Measurements from ENCODE around the gene SRP68. TPM values are rescaled to one million over a fixed set of nuclear protein-coding genes. Genes with fewer than 3 reads are reported as not detected.

The SRP68 gene
- 58.7 and 60.0 TPM in 2 replicates for total RNA-seq (2014; rRNA removed; shearing (Covaris generic))

DNA sequence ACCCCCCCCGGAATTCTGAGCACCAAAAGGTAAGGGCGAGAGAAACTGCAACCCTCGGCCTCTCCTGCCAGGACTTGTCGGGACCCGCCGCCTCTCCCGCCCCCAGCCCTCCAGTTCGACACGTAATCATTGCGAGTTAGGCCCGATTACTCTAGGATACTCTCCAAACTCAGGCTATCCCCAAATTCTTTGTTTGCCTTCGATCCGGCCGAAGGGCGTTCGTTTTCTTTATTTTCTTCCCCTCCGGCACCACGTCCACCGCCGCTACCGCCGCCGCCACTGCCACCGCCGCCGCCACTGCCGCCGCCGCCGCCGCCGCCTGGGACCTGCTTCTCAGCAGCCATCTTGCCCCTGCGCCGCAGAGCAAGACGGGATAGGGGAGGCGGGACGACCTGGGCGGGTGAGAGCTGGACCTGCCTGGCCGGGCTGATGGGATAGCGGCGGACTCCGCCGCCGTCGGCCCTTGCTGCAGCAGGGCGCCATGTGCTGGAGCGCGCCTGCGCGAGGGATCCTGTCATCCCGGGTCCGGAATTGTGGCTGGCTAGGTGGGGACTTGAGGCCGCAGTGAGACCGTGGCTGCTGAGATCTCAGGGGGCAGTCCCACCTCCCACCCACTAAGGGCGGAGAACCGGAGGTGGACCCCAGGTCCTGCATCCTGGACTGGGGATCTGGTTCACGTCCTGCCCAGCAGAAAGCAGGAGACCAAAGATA lies at the start of gene SRP68:
SRP68 (minus strand) TSS at position 370 of the 711 bp plus-strand sequence; CDS start at position 344, 26 bp downstream.
- Histone ChIP-seq H3K27me3 (no peaks in the 10 kb centered on the region), H3K4me3 (peak within 1 kb of the TSS; percentile 73), H3K36me3 (peaks cover 24% of the 10 kb centered on the region), H3K9me3 (replicated peaks) (no peaks in the 10 kb centered on the region), H3K4me1 (peaks cover 6% of the 10 kb centered on the region), H3K27ac (peak within 1 kb of the TSS; percentile 47)
- peak; percentile 98 for DNase-seq

DNA sequence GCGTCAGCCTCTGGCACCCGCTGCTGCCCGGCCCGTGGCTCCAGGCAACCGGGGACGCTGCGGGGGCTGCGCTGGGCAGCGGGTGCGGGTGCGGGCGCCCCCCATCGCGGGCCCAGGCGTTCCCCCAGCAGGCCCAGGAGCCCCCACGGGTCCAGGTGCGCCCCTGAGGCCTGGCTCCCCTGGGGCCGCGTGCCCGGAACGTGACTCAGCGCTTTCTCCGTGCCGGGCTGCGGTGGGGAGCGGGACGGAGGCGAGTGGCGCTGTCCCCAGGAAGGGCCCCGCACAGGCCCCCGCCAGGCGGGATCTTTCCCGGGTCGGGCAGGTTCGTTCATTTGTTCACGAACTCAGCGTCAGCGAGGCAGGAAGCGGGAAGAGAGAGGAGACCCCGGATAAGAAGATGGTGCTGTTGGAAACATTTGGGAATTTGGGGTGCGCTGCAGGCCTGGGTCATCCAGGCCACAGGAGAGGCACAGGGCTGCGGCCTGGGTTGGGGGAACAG lies 49.7 kb upstream of the SRP68 start:
- peaks cover 2% of the 10 kb centered on the region; the same call in 1 of the 2 replicates for H3K27me3 ChIP-seq
- H3K27ac ChIP-seq: no peak overlapping the region
- no peaks in the 10 kb centered on the region for H3K9me3 ChIP-seq (replicated peaks)
- peaks cover 10% of the 10 kb centered on the region; the same call in 1 of the 2 replicates for H3K4me1 ChIP-seq
- DNase-seq: no peak
- H3K36me3 ChIP-seq: no peaks in the 10 kb centered on the region
- no peak overlapping the region for H3K4me3 ChIP-seq

DNA sequence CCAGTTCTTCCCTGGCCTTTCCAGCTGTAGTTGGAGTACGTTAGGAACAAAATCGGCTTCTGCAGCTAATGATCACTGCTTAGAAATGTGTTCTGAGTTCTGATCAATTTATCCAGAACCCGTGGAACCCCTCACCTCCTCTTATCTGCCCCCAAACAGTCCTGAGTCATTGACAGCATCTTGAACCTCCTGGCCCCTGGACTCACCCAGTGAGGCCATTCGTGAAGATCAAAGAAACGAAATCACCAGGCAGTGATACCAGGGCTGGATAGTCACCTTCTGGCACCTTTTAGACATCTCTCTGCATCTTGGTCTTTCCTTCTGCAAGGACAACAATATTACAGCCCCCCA lies 48.3 kb upstream of the SRP68 start:
- Histone ChIP-seq H3K4me1 (peaks cover 10% of the 10 kb centered on the region; the same call in 1 of the 2 replicates), H3K27ac (no peak overlapping the region), H3K4me3 (no peak overlapping the region), H3K27me3 (peaks cover 2% of the 10 kb centered on the region; the same call in 1 of the 2 replicates), H3K36me3 (no peaks in the 10 kb centered on the region), H3K9me3 (replicated peaks) (no peaks in the 10 kb centered on the region)
- DNase-seq: no peak

DNA sequence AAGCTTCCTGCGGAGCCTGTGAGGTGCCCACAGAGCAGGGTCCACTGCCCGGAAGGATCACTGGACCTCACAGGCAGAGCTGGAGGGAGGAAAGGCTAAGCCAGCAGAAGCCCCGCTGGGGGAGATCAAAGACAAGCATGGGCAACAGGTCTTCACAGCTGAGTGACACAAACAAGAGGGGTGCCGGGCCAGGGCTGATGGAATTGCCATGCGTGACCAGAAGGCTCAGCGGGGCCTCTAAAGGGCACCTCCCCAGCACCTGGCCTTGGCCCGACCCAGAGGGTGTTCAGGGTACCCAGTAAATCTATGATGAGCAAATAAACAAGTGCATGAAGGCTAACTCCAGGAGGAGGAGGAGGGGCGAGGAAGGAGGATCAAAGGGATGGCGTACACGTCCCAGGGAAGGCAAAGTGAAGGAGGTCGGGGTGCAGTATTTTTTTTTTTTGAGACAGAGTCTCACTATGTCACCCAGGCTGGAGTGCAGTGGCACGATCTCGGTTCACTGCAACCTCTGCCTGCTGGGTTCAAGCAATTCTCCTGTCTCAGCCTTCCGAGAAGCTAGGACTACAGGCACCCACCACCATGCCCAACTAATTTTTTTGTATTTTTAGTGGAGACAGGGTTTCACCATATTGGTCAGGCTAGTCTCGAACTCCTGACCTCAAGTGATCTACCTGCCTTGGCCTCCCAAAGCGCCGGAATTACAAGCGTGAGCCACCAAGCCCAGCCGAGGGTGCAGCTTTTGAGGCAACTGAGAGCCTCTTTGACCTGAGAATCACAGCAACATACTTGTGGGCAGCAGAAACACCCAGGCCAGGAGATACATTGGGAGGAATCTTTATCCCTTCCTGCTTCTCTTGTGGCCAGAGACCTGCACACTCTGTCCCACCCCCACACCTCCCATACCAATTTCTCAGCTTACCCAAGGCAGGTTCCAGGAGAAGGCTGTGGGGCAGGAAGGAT lies 47.4 kb upstream of the SRP68 start:
- H3K9me3 ChIP-seq (replicated peaks): no peaks in the 10 kb centered on the region
- H3K27me3 ChIP-seq: peaks cover 2% of the 10 kb centered on the region; the same call in 1 of the 2 replicates
- peak; percentile 65 to 66 for DNase-seq
- H3K36me3 ChIP-seq: no peaks in the 10 kb centered on the region
- H3K27ac ChIP-seq: no peak overlapping the region
- no peak overlapping the region for H3K4me3 ChIP-seq
- H3K4me1 ChIP-seq: peaks cover 10% of the 10 kb centered on the region; the same call in 1 of the 2 replicates

- no peaks in the 10 kb centered on the region for H3K9me3 ChIP-seq (replicated peaks)
- no peak for DNase-seq
Measured at GRCh38 chr17:76115138-76115754, 42.9 kb upstream of the SRP68 start.

GRCh38 chr17:76111956-76112355 lies 39.6 kb upstream of the SRP68 start:
- Histone ChIP-seq H3K4me1 (peaks cover 6% of the 10 kb centered on the region), H3K27ac (no peak overlapping the region), H3K36me3 (no peaks in the 10 kb centered on the region), H3K27me3 (no peaks in the 10 kb centered on the region), H3K4me3 (no peak overlapping the region), H3K9me3 (replicated peaks) (no peaks in the 10 kb centered on the region)
- no peak for DNase-seq

More at GRCh38 chr17:76115138-76115754, 42.9 kb upstream of the SRP68 start:
- Histone ChIP-seq H3K4me3 (no peak overlapping the region), H3K27me3 (0 out of 2 replicates have a peak, but pooled peaks cover under 1% of the 10 kb centered on the region), H3K36me3 (no peaks in the 10 kb centered on the region), H3K4me1 (peaks cover 9% of the 10 kb centered on the region; the same call in 1 of the 2 replicates), H3K27ac (no peak overlapping the region)

DNA sequence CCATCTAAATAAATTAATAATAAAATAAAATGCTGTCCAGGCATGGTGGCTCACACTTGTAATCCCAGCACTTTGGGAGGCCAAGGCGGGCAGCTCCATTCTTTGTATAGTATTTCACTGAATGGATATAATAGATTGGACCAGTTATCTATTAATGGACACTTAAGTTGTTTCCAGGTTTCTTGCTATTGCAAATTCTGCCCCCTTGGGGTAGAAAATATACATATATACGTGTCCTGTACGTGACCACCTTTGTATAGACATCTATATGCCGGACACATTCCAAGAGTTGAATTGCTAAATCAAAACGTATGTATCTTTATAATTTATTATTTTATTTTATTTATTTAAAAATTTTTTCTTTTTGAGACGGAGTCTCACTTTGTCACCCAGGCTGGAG lies 35.2 kb upstream of the SRP68 start:
- DNase-seq: peak in 1 of 2 experiments; percentile 51
- Histone ChIP-seq H3K27ac (no peak overlapping the region; the same call in 1 of the 2 replicates), H3K4me1 (peaks cover 25% of the 10 kb centered on the region)

GRCh38 chr17:76106703-76107102 lies 34.4 kb upstream of the SRP68 start:
- no peaks in the 10 kb centered on the region for H3K9me3 ChIP-seq (replicated peaks)
- no peaks in the 10 kb centered on the region for H3K27me3 ChIP-seq
- no peak overlapping the region for H3K4me3 ChIP-seq
- peak in 1 of 2 experiments; percentile 45 for DNase-seq
- peaks cover 25% of the 10 kb centered on the region for H3K4me1 ChIP-seq
- no peaks in the 10 kb centered on the region for H3K36me3 ChIP-seq
- peak overlapping the region; percentile 68 for H3K27ac ChIP-seq

More for the DNA sequence above, 35.2 kb upstream of the SRP68 start:
- H3K4me3 ChIP-seq: no peak overlapping the region
- no peaks in the 10 kb centered on the region for H3K27me3 ChIP-seq
- H3K9me3 ChIP-seq (replicated peaks): no peaks in the 10 kb centered on the region
- no peaks in the 10 kb centered on the region for H3K36me3 ChIP-seq

DNA sequence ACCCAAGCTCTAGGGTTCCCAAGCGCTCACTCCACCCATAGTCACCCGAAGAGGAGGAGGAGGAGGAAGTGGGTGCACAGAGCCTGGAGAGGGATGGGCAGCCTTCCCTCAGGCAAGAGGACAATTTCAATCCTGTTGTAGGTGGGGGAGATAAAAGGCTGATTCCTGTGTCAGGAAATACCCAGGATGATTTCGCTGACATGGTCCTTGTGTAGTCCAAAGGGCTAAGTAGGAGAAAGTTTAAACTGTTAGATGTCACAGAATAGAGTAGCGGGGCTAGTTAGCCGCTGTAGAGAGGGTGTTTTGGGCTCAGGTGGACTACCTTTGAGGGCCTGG lies 32.5 kb upstream of the SRP68 start:
- no peak for DNase-seq
- H3K4me1 ChIP-seq: peaks cover 25% of the 10 kb centered on the region
- peaks cover 14% of the 10 kb centered on the region for H3K36me3 ChIP-seq
- no peak overlapping the region for H3K27ac ChIP-seq
- no peaks in the 10 kb centered on the region for H3K27me3 ChIP-seq
- H3K9me3 ChIP-seq (replicated peaks): no peaks in the 10 kb centered on the region
- no peak overlapping the region for H3K4me3 ChIP-seq

- Histone ChIP-seq H3K27me3 (no peaks in the 10 kb centered on the region), H3K36me3 (peaks cover 19% of the 10 kb centered on the region), H3K27ac (peak overlapping the region; percentile 65), H3K9me3 (replicated peaks) (no peaks in the 10 kb centered on the region), H3K4me1 (peaks cover 25% of the 10 kb centered on the region), H3K4me3 (peak overlapping the region; percentile 66)
- DNase-seq: no peak
Measured at GRCh38 chr17:76104140-76104895, 32.0 kb upstream of the SRP68 start.

DNA sequence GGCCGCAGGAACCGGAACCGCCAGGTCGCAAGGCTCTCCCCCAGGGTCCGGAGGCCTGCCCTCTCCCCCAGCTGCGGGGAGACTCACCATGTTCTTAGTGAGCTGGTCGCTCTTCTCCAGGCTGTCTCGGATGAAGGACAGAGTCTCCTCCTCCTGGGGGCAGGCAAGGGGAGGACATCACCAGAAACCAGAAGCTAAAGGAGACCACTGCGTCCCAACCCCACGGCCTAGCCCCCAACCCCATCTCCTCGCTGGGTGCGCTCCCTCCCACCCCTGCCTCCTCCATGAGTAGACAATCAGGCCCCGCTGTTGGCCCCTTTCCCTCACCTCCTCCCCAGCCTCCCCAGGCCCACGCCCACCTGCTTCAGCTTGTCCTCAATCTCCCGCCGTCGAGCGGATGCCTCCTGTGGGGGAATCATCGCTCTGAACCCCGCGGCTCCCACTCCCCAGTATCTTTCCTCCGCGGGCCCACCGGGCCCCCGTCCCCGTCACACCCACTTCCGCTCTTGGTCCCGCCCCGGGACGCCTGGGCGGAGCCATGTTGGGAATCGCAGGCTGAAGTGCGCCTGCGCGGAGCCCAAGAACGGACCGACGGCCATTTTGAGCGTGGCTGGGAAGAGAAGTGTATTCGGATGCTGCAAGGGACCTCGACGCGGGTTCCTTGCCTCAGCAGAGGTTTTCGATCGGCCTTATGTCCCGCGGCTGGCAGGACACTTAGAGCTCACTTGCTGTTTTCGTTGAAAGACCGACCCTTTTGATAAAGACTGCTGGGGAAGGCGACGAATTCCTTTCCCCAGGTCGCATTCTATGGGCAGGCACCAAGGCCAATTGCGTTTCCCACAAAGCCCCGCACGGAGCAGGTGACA lies 31.2 kb upstream of the SRP68 start, which contains the start of gene EXOC7:
EXOC7 (minus strand) TSS at position 514 of the 866 bp plus-strand sequence; CDS start at position 419, 95 bp downstream.
- no peaks in the 10 kb centered on the region for H3K27me3 ChIP-seq
- peak within 1 kb of the TSS; percentile 65 for H3K27ac ChIP-seq
- H3K9me3 ChIP-seq (replicated peaks): no peaks in the 10 kb centered on the region
- DNase-seq: peak; percentile 95 to 99
- H3K36me3 ChIP-seq: peaks cover 26% of the 10 kb centered on the region
- peak within 1 kb of the TSS; percentile 66 for H3K4me3 ChIP-seq
- H3K4me1 ChIP-seq: peaks cover 25% of the 10 kb centered on the region

DNA sequence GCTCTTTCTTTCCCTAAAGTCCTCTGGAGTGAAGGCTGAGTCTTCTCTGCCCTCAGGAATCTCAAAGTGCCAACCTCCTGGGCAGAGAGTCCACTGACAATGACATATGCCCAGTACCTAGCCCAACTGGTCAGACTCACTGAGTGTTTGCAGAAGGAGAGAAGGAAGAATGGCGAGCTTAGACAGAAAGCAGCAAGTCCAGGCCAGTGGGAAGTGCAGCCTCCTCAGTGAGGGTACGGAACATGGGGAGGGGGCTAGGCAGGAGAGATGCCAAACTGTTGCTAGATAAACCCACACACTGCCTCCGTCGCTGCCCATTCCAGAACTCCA lies 30.6 kb upstream of the SRP68 start:
- Histone ChIP-seq H3K27me3 (no peaks in the 10 kb centered on the region), H3K9me3 (replicated peaks) (no peaks in the 10 kb centered on the region), H3K36me3 (peaks cover 26% of the 10 kb centered on the region), H3K4me3 (peak overlapping the region; percentile 66), H3K4me1 (peaks cover 25% of the 10 kb centered on the region), H3K27ac (peak overlapping the region; percentile 65)
- no peak for DNase-seq

- Histone ChIP-seq H3K9me3 (replicated peaks) (no peaks in the 10 kb centered on the region), H3K27me3 (no peaks in the 10 kb centered on the region), H3K36me3 (peaks cover 61% of the 10 kb centered on the region), H3K4me3 (no peak overlapping the region), H3K27ac (no peak overlapping the region), H3K4me1 (no peaks in the 10 kb centered on the region; the same call in 1 of the 2 replicates)
- no peak for DNase-seq
Measured at GRCh38 chr17:76097716-76098295, 25.5 kb upstream of the SRP68 start.
